CD4-positive, alpha-beta T cell treated with Interferon gamma for 1 hour (primary cell): ENCODE measurements around the gene ACSM4.
"Not testable (repeated sequence)": the region's sequence is repeated elsewhere in the genome, so short reads cannot be mapped to it uniquely, and the experiment has no call there.

Source experiments
- DNase-seq: peaks from one replicate; pipeline ENCODE4 v3.0.0-alpha.2; 2020

The ACSM4 gene

GRCh38 chr12:7303772-7304171 lies at the start of gene ACSM4:
TSS of gene ACSM4 (plus strand) at chr12:7304072. CDS start at chr12:7304332, 260 bp downstream.
- no peak for DNase-seq

- no peak for DNase-seq
Observed at GRCh38 chr12:7259060-7259459, 44.8 kb upstream of the ACSM4 start.

GRCh38 chr12:7264538-7264937 lies 39.3 kb upstream of the ACSM4 start:
- no peak for DNase-seq

GRCh38 chr12:7265251-7265650 lies 38.6 kb upstream of the ACSM4 start:
- DNase-seq = no peak

- no peak for DNase-seq
Observed at GRCh38 chr12:7269273-7269672, 34.6 kb upstream of the ACSM4 start.

GRCh38 chr12:7271893-7272514 lies 31.9 kb upstream of the ACSM4 start:
- no peak for DNase-seq

- DNase-seq = not testable (repeated sequence)
Observed at GRCh38 chr12:7275482-7275881, 28.4 kb upstream of the ACSM4 start.

- DNase-seq = no peak
Observed at GRCh38 chr12:7282844-7283243, 21.0 kb upstream of the ACSM4 start.

GRCh38 chr12:7289743-7290142 lies 14.1 kb upstream of the ACSM4 start:
- DNase-seq = no peak

- DNase-seq = not testable (repeated sequence)
Observed at GRCh38 chr12:7290588-7290987, 13.3 kb upstream of the ACSM4 start.

- no peak for DNase-seq
Observed at GRCh38 chr12:7292300-7292699, 11.6 kb upstream of the ACSM4 start.

GRCh38 chr12:7293670-7294069 lies 10.2 kb upstream of the ACSM4 start:
- no peak for DNase-seq

- DNase-seq = no peak
Observed at GRCh38 chr12:7295529-7295928, 8.3 kb upstream of the ACSM4 start.

GRCh38 chr12:7297865-7298264 lies 6.0 kb upstream of the ACSM4 start:
- DNase-seq = no peak

GRCh38 chr12:7302266-7302986 lies 1.4 kb upstream of the ACSM4 start:
- DNase-seq = no peak

- DNase-seq = no peak
Observed at GRCh38 chr12:7303230-7303629, 642 bp upstream of the ACSM4 start.

- no peak for DNase-seq
Observed at GRCh38 chr12:7304456-7304855, 584 bp downstream of the ACSM4 start.

GRCh38 chr12:7310070-7310469 lies 6.2 kb downstream of the ACSM4 start:
- DNase-seq = no peak

- DNase-seq = no peak
Observed at GRCh38 chr12:7319930-7320329, 16.1 kb downstream of the ACSM4 start.

GRCh38 chr12:7321624-7322023 lies 17.8 kb downstream of the ACSM4 start:
- DNase-seq = no peak

GRCh38 chr12:7322599-7322998 lies 18.7 kb downstream of the ACSM4 start:
- DNase-seq = no peak

GRCh38 chr12:7324176-7324575 lies 20.3 kb downstream of the ACSM4 start:
- DNase-seq = no peak

- no peak for DNase-seq
Observed at GRCh38 chr12:7327918-7328317, 24.0 kb downstream of the ACSM4 start.

GRCh38 chr12:7337790-7338189 lies 33.9 kb downstream of the ACSM4 start:
- not testable (repeated sequence) for DNase-seq

GRCh38 chr12:7339675-7340074 lies 35.8 kb downstream of the ACSM4 start:
- no peak for DNase-seq
